ENCODE measurements around the gene SFT2D1.
"Not testable (repeated sequence)": the region's sequence is repeated elsewhere in the genome, so short reads cannot be mapped to it uniquely, and the experiment has no call there.

The SFT2D1 gene

GRCh38 chr6:166366921-166367320 is 24.6 kb upstream of the SFT2D1 start:
- TF ChIP-seq CTCF (conservative IDR thresholded peaks at IDR 0.05; ENCODE audit: low read depth, low read length) = no peak

GRCh38 chr6:166365806-166366205 is 23.5 kb upstream of the SFT2D1 start:
- no peak for TF ChIP-seq CTCF (conservative IDR thresholded peaks at IDR 0.05; ENCODE audit: low read depth, low read length)
- H3K27ac ChIP-seq = no peak overlapping the region
- no peak overlapping the region for H3K9ac ChIP-seq
- no peak overlapping the region for H3K4me3 ChIP-seq (IDR thresholded peaks at IDR 0.05; ENCODE audit: insufficient read depth, low read depth, low read length)
- no peaks in the 10 kb centered on the region for H4K20me1 ChIP-seq (ENCODE audit: insufficient read depth)
- H3K79me2 ChIP-seq (ENCODE audit: insufficient read depth, low read depth) = no peaks in the 10 kb centered on the region
- no peaks in the 10 kb centered on the region for H3K27me3 ChIP-seq (ENCODE audit: insufficient read depth, low read depth)
- peaks cover 11% of the 10 kb centered on the region for H3K4me1 ChIP-seq (ENCODE audit: low read depth, poor library complexity, severe bottlenecking)
- H3K36me3 ChIP-seq (ENCODE audit: insufficient read depth) = no peaks in the 10 kb centered on the region
- H3K4me2 ChIP-seq = no peak overlapping the region
- H2AFZ ChIP-seq (ENCODE audit: low read depth) = no peak overlapping the region

More at GRCh38 chr6:166366921-166367320, 24.6 kb upstream of the SFT2D1 start:
- Histone ChIP-seq H3K4me2 (no peak overlapping the region), H2AFZ (ENCODE audit: low read depth) (no peak overlapping the region), H3K79me2 (ENCODE audit: insufficient read depth, low read depth) (no peaks in the 10 kb centered on the region), H3K4me3 (IDR thresholded peaks at IDR 0.05; ENCODE audit: insufficient read depth, low read depth, low read length) (no peak overlapping the region), H3K27ac (no peak overlapping the region), H3K27me3 (ENCODE audit: insufficient read depth, low read depth) (no peaks in the 10 kb centered on the region), H4K20me1 (ENCODE audit: insufficient read depth) (no peaks in the 10 kb centered on the region), H3K36me3 (ENCODE audit: insufficient read depth) (no peaks in the 10 kb centered on the region), H3K4me1 (ENCODE audit: low read depth, poor library complexity, severe bottlenecking) (peaks cover 11% of the 10 kb centered on the region), H3K9ac (no peak overlapping the region)

GRCh38 chr6:166365221-166365620 is 22.9 kb upstream of the SFT2D1 start:
- Histone ChIP-seq H2AFZ (ENCODE audit: low read depth) (no peak overlapping the region), H3K36me3 (ENCODE audit: insufficient read depth) (no peaks in the 10 kb centered on the region), H3K4me2 (no peak overlapping the region), H3K4me1 (ENCODE audit: low read depth, poor library complexity, severe bottlenecking) (peaks cover 11% of the 10 kb centered on the region), H4K20me1 (ENCODE audit: insufficient read depth) (no peaks in the 10 kb centered on the region), H3K27ac (no peak overlapping the region), H3K79me2 (ENCODE audit: insufficient read depth, low read depth) (no peaks in the 10 kb centered on the region), H3K27me3 (ENCODE audit: insufficient read depth, low read depth) (no peaks in the 10 kb centered on the region), H3K9ac (no peak overlapping the region), H3K4me3 (IDR thresholded peaks at IDR 0.05; ENCODE audit: insufficient read depth, low read depth, low read length) (no peak overlapping the region)
- no peak for TF ChIP-seq CTCF (conservative IDR thresholded peaks at IDR 0.05; ENCODE audit: low read depth, low read length)

- Histone ChIP-seq H3K27ac (no peak overlapping the region), H3K9ac (no peak overlapping the region), H2AFZ (ENCODE audit: low read depth) (no peak overlapping the region), H3K36me3 (ENCODE audit: insufficient read depth) (no peaks in the 10 kb centered on the region), H3K27me3 (ENCODE audit: insufficient read depth, low read depth) (no peaks in the 10 kb centered on the region), H4K20me1 (ENCODE audit: insufficient read depth) (no peaks in the 10 kb centered on the region), H3K4me1 (ENCODE audit: low read depth, poor library complexity, severe bottlenecking) (peaks cover 11% of the 10 kb centered on the region), H3K4me2 (no peak overlapping the region), H3K79me2 (ENCODE audit: insufficient read depth, low read depth) (no peaks in the 10 kb centered on the region), H3K4me3 (IDR thresholded peaks at IDR 0.05; ENCODE audit: insufficient read depth, low read depth, low read length) (no peak overlapping the region)
- no peak for TF ChIP-seq CTCF (conservative IDR thresholded peaks at IDR 0.05; ENCODE audit: low read depth, low read length)
Measured at GRCh38 chr6:166364456-166364855, 22.1 kb upstream of the SFT2D1 start.

GRCh38 chr6:166362427-166362826 is 20.1 kb upstream of the SFT2D1 start:
- not testable (repeated sequence) for H3K4me3 ChIP-seq (IDR thresholded peaks at IDR 0.05; ENCODE audit: insufficient read depth, low read depth, low read length); H4K20me1 ChIP-seq (ENCODE audit: insufficient read depth); H3K4me2 ChIP-seq; H3K27ac ChIP-seq; H3K36me3 ChIP-seq (ENCODE audit: insufficient read depth); H3K9ac ChIP-seq; H3K79me2 ChIP-seq (ENCODE audit: insufficient read depth, low read depth); H3K27me3 ChIP-seq (ENCODE audit: insufficient read depth, low read depth); H2AFZ ChIP-seq (ENCODE audit: low read depth)
- H3K4me1 ChIP-seq (ENCODE audit: low read depth, poor library complexity, severe bottlenecking) = peaks cover 11% of the 10 kb centered on the region

Data from KMS-11 (cell line).